GM06990 (cell line): Measurements from ENCODE around the gene AHCYL2.
A peak's percentile ranks its signal among the peaks of the same experiment; 100 is the strongest.

Experiments used
- DNase-seq: peaks from one replicate; pipeline ENCODE4 v3.0.0-alpha.2; 2011; ENCODE audit not compliant: insufficient read length; ENCODE audit errors: extremely low read depth
- H3K27me3 ChIP-seq: replicated peaks from 2 replicates; pipeline ENCODE4 v1.6.0; 2011; ENCODE audit warnings: low read length; ENCODE audit not compliant: control insufficient read depth, insufficient read depth
- H3K36me3 ChIP-seq: 2 replicates; pipeline ENCODE4 v1.5.1; 2011; ENCODE audit warnings: low read length; ENCODE audit not compliant: control insufficient read depth, insufficient read depth
- H3K4me3 ChIP-seq: replicated peaks from 2 replicates; pipeline ENCODE4 v1.5.1; 2011; ENCODE audit warnings: low read depth, mild to moderate bottlenecking, control low read depth, low read length
- TF ChIP-seq, protein P1 (sequence below): IDR thresholded peaks from 2 replicates; pipeline ENCODE4 v1.5.1; 2011; ENCODE audit warnings: low read length, control low read depth, mild to moderate bottlenecking, inconsistent platforms; ENCODE audit not compliant: insufficient read depth, poor library complexity, severe bottlenecking

The AHCYL2 gene

GRCh38 chr7:129431911-129432643, 207.2 kb downstream of the AHCYL2 start:
- TF ChIP-seq, protein P1, sequence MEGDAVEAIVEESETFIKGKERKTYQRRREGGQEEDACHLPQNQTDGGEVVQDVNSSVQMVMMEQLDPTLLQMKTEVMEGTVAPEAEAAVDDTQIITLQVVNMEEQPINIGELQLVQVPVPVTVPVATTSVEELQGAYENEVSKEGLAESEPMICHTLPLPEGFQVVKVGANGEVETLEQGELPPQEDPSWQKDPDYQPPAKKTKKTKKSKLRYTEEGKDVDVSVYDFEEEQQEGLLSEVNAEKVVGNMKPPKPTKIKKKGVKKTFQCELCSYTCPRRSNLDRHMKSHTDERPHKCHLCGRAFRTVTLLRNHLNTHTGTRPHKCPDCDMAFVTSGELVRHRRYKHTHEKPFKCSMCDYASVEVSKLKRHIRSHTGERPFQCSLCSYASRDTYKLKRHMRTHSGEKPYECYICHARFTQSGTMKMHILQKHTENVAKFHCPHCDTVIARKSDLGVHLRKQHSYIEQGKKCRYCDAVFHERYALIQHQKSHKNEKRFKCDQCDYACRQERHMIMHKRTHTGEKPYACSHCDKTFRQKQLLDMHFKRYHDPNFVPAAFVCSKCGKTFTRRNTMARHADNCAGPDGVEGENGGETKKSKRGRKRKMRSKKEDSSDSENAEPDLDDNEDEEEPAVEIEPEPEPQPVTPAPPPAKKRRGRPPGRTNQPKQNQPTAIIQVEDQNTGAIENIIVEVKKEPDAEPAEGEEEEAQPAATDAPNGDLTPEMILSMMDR, result no peak
- Histone ChIP-seq H3K36me3 (no peaks in the 10 kb centered on the region), H3K4me3 (no peak overlapping the region), H3K27me3 (no peaks in the 10 kb centered on the region)
- DNase-seq, result no peak

- TF ChIP-seq, protein P1, result no peak
- Histone ChIP-seq H3K36me3 (no peaks in the 10 kb centered on the region), H3K27me3 (no peaks in the 10 kb centered on the region), H3K4me3 (peak within 1 kb of the TSS; percentile 71)
- DNase-seq, result peak; percentile 92
Observed at GRCh38 chr7:129433847-129434674, 209.2 kb downstream of the AHCYL2 start, which contains the start of gene STRIP2. TSS of gene STRIP2 (plus strand) at chr7:129434432. CDS start at chr7:129434473, 41 bp downstream.

DNA sequence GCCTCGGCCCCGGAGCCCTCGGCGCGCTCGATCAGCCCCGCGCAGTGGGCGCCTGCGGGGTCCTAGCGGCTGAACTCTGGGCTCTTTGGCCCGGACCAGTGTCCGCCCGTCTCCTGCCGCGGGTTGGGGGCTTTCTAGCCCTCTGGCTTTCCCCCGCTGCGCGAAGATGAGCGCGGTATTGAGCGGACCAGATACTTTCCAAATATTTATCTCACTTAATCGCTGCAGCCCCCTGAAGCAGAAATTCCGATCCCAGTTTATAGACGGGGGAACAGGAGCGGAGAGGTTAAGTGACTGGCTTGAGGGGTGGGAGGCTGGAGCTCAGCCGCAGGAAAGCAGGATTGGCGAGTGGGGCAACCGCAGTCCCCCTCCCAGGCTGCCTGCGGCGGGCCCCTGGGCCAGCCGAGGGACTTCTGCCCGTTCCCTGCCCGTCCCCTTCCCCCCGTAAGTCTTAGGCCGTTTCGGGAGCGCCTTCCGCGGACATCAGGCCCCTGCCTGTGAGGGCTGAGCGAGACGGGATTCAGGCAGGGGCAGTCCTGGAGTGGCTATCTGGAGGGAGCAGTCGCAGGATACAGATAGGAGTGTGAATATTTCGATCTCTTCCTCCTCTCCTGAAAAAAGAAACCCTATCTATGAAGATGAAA, 210.0 kb downstream of the AHCYL2 start:
- Histone ChIP-seq H3K4me3 (peak overlapping the region; percentile 71), H3K36me3 (no peaks in the 10 kb centered on the region), H3K27me3 (no peaks in the 10 kb centered on the region)
- DNase-seq, result peak; percentile 26
- TF ChIP-seq, protein P1, result no peak

GRCh38 chr7:129435414-129435829, 210.6 kb downstream of the AHCYL2 start:
- H3K27me3 ChIP-seq, result no peaks in the 10 kb centered on the region
- no peaks in the 10 kb centered on the region for H3K36me3 ChIP-seq
- TF ChIP-seq, protein P1, result no peak
- H3K4me3 ChIP-seq, result peak overlapping the region; percentile 71
- DNase-seq, result no peak

DNA sequence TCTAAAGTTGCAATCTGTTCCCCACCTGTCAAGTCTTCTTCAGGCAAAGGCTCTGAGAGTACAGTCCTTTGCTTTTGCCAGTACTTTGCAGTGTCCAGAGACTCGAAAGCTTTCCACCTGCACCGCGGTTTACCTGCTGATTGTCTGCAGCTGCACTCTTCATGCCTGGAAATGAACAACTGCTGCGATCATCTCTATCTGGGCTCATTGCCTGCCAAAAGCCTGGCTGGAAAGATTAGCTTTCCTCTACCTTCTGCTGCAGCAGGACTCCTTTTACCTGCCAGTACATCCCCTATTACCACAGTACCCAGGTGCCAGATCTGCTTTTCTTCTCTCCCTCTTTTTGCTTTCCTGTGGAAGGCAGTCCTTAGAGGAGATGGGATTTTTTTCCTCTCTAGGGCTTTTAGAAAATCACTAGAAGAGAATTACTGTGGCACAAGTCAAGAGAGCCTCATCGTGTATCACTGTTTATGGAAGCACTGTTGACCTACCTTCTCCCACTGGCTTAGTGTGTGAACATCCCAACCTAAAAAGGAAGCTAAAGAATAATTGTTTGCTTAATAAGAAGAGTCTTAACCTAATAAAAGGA, 211.6 kb downstream of the AHCYL2 start:
- no peak for DNase-seq
- Histone ChIP-seq H3K36me3 (no peaks in the 10 kb centered on the region), H3K27me3 (no peaks in the 10 kb centered on the region), H3K4me3 (no peak overlapping the region)
- TF ChIP-seq, protein P1, result no peak
